HepG2 (cell line): ENCODE results near the gene RALBP1. TPM values are rescaled to one million over a fixed set of nuclear protein-coding genes. Genes with fewer than 3 reads are reported as not detected.

ENCODE experiments used
- BORCS8-MEF2B ChIP-seq: sonication (generic); formaldehyde crosslinking; IDR thresholded peaks from 2 replicates; pipeline ENCODE4 v1.8.0; 2022; ENCODE audit warnings: mild to moderate bottlenecking, missing genetic modification reagents
- BRD4 ChIP-seq: sonication (generic); formaldehyde crosslinking; IDR thresholded peaks from 2 replicates; pipeline ENCODE4 v1.4.0; 2020; ENCODE audit warnings: missing genetic modification reagents
- CEBPB ChIP-seq: IDR thresholded peaks from 2 replicates; pipeline ENCODE4 v1.6.1; 2011; ENCODE audit warnings: low read depth, low read length, improper control_type of control experiment, borderline replicate concordance
- CREM ChIP-seq, 2 experiments: sonication (generic) in 1 of 2; formaldehyde crosslinking in 1 of 2; IDR thresholded peaks; 2 replicates each; pipeline versions ENCODE4 v1.4.0 to v1.6.1; 2016 to 2020; ENCODE audit warnings: antibody characterized with exemption in 1 of 2, mild to moderate bottlenecking in 1 of 2, missing genetic modification reagents in 1 of 2
- ELF3 ChIP-seq: IDR thresholded peaks from 2 replicates; pipeline ENCODE4 v1.6.1; 2016; ENCODE audit warnings: missing genetic modification reagents, missing compliant biosample characterization
- FOXA3 ChIP-seq: IDR thresholded peaks from 2 replicates; pipeline ENCODE4 v1.6.1; 2016; ENCODE audit warnings: missing genetic modification reagents, missing compliant biosample characterization
- HDAC2 ChIP-seq: sonication (generic); formaldehyde crosslinking; IDR thresholded peaks from 2 replicates; pipeline ENCODE4 v1.4.0; 2020; ENCODE audit warnings: missing genetic modification reagents
- MBNL3 ChIP-seq: fragments of 250-450 bp; sonication (Bioruptor Pico); conservative IDR thresholded peaks from 2 replicates; pipeline ENCODE4 v1.8.0; 2022; ENCODE audit warnings: mild to moderate bottlenecking, inconsistent platforms
- MNT ChIP-seq: fragments of 450-650 bp; IDR thresholded peaks from 2 replicates; pipeline ENCODE4 v1.6.1; 2016
- ONECUT2 ChIP-seq: sonication (generic); formaldehyde crosslinking; IDR thresholded peaks from 2 replicates; pipeline ENCODE4 v1.4.0; 2020; ENCODE audit warnings: missing genetic modification reagents
- PBX2 ChIP-seq: IDR thresholded peaks from 2 replicates; pipeline ENCODE4 v1.6.1; 2016; ENCODE audit warnings: control low read depth
- PHF21A ChIP-seq: sonication (generic); formaldehyde crosslinking; IDR thresholded peaks from 2 replicates; pipeline ENCODE4 v1.5.0; 2020; ENCODE audit warnings: mild to moderate bottlenecking, missing genetic modification reagents
- POLR2A ChIP-seq, 2 experiments: IDR thresholded peaks; 2 replicates each; pipeline ENCODE4 v1.6.1; 2011; ENCODE audit warnings: low read depth in 2 of 2, low read length in 2 of 2, mild to moderate bottlenecking in 1 of 2, moderate library complexity in 1 of 2; ENCODE audit not compliant: insufficient read depth in 1 of 2
- SALL2 ChIP-seq: sonication (generic); formaldehyde crosslinking; IDR thresholded peaks from 2 replicates; pipeline ENCODE4 v1.8.1; 2023; ENCODE audit warnings: mild to moderate bottlenecking, missing genetic modification reagents, inconsistent platforms
- SETDB1 ChIP-seq: sonication (generic); formaldehyde crosslinking; IDR thresholded peaks from 2 replicates; pipeline ENCODE4 v1.5.1; 2020; ENCODE audit warnings: missing genetic modification reagents, mild to moderate bottlenecking, borderline replicate concordance
- SRSF9 ChIP-seq: fragments of 200-400 bp; formaldehyde crosslinking; IDR thresholded peaks from 2 replicates; pipeline ENCODE4 v1.6.1; 2018; ENCODE audit warnings: borderline replicate concordance, mild to moderate bottlenecking, low read depth, low read length; ENCODE audit not compliant: insufficient read depth, poor library complexity, severe bottlenecking
- TMF1 ChIP-seq: sonication (generic); formaldehyde crosslinking; IDR thresholded peaks from 2 replicates; pipeline ENCODE4 v1.8.1; 2022; ENCODE audit warnings: low read depth, missing genetic modification reagents
- ZBTB46 ChIP-seq: sonication (generic); formaldehyde crosslinking; IDR thresholded peaks from 2 replicates; pipeline ENCODE4 v1.4.0; 2020; ENCODE audit warnings: mild to moderate bottlenecking, missing genetic modification reagents, borderline replicate concordance
- ZFX ChIP-seq: sonication (generic); formaldehyde crosslinking; IDR thresholded peaks from 2 replicates; pipeline ENCODE4 v1.4.0; 2020; ENCODE audit warnings: mild to moderate bottlenecking, low read depth, missing genetic modification reagents, moderate library complexity
- ZNF143 ChIP-seq: sonication (generic); formaldehyde crosslinking; IDR thresholded peaks from 2 replicates; pipeline ENCODE4 v1.4.0; 2020; ENCODE audit warnings: missing genetic modification reagents
- ZNF501 ChIP-seq: sonication (generic); formaldehyde crosslinking; IDR thresholded peaks from 2 replicates; pipeline ENCODE4 v1.5.1; 2020; ENCODE audit warnings: mild to moderate bottlenecking, moderate library complexity, missing genetic modification reagents
- ZNF589 ChIP-seq: sonication (generic); formaldehyde crosslinking; conservative IDR thresholded peaks from 2 replicates; pipeline ENCODE4 v1.8.0; 2022; ENCODE audit warnings: mild to moderate bottlenecking, moderate library complexity, missing genetic modification reagents
- ZNF598 ChIP-seq: sonication (generic); formaldehyde crosslinking; IDR thresholded peaks from 2 replicates; pipeline ENCODE4 v1.5.1; 2020; ENCODE audit warnings: mild to moderate bottlenecking, missing genetic modification reagents, borderline replicate concordance
- ZNF674 ChIP-seq: sonication (generic); formaldehyde crosslinking; IDR thresholded peaks from 2 replicates; pipeline ENCODE4 v1.5.0; 2020; ENCODE audit warnings: low read depth, mild to moderate bottlenecking, missing genetic modification reagents
- ZNF768 ChIP-seq: sonication (generic); formaldehyde crosslinking; IDR thresholded peaks from 2 replicates; pipeline ENCODE4 v1.4.0; 2020; ENCODE audit warnings: missing genetic modification reagents
- ZNF782 ChIP-seq: sonication (generic); formaldehyde crosslinking; IDR thresholded peaks from 2 replicates; pipeline ENCODE4 v1.4.0; 2020; ENCODE audit warnings: missing genetic modification reagents, mild to moderate bottlenecking, borderline replicate concordance
- ZNF878 ChIP-seq: sonication (generic); formaldehyde crosslinking; IDR thresholded peaks from 2 replicates; pipeline ENCODE4 v1.8.1; 2023; ENCODE audit warnings: mild to moderate bottlenecking, missing genetic modification reagents, moderate library complexity
- polyA plus RNA-seq, 8 experiments: library from polyadenylated mRNA; depleted of rRNA in 3 of 8; stranded (reverse) in 7 of 8; unstranded in 1 of 8; fragments of >200 nt; fragmentation: Illumina TruSeq in 4 of 8; extraction: Trizol in 4 of 8; gene quantifications; 2 replicates each; pipeline versions ENCODE4 v1.2.1 to v1.2.3, GENCODE V29; 2011 to 2016; ENCODE audit warnings: low read depth in 4 of 8, missing spikeins in 1 of 8, mixed read lengths in 1 of 8; ENCODE audit not compliant: insufficient read depth in 1 of 8
- total RNA-seq, 5 experiments: library from RNA; depleted of rRNA; stranded (reverse); fragments of >200 nt; fragmentation: Illumina TruSeq; extraction: Trizol; gene quantifications; 2 replicates each; pipeline ENCODE4 v1.2.3, GENCODE V29; 2016; ENCODE audit warnings: low read depth in 1 of 5

RALBP1 gene
- total and polyA plus RNA-seq, 2 of the 13 experiments (the other 11 are each of a cell fraction or from before 2014, with no cell fraction given): 24.5 to 33.1 TPM

- TF ChIP-seq ELF3 (peak; percentile 39; the same call in 1 of the 2 replicates), CREM (IDR thresholded peaks at IDR 0.05) (peak; percentile 94), CREM (CRISPR knock-in tag; IDR thresholded peaks at IDR 0.05) (no peak), HDAC2 (CRISPR knock-in tag) (0 out of 2 replicates have a peak, but pooled peaks have one; percentile 42), SALL2 (CRISPR knock-in tag) (0 out of 2 replicates have a peak, but pooled peaks have one; percentile 12), SETDB1 (CRISPR knock-in tag) (0 out of 2 replicates have a peak, but pooled peaks have one; percentile 58), PHF21A (peak; percentile 59), ONECUT2 (CRISPR knock-in tag) (no peak), ZNF782 (CRISPR knock-in tag) (peak; percentile 17), ZNF674 (CRISPR knock-in tag) (peak; percentile 96; the same call in 1 of the 2 replicates), BRD4 (CRISPR knock-in tag) (no peak; the same call in 1 of the 2 replicates), ZNF501 (peak; percentile 51; the same call in 1 of the 2 replicates), BORCS8-MEF2B (CRISPR knock-in tag) (peak; percentile 5; the same call in 1 of the 2 replicates), TMF1 (CRISPR knock-in tag) (peak; percentile 61; the same call in 1 of the 2 replicates), CEBPB (no peak), ZBTB46 (CRISPR knock-in tag) (0 out of 2 replicates have a peak, but pooled peaks have one; percentile 59), FOXA3 (CRISPR knock-in tag) (peak; percentile 77), MBNL3 (CRISPR knock-in tag) (no peak), ZNF878 (CRISPR knock-in tag) (no peak), MNT (peak; percentile 39; the same call in 1 of the 2 replicates), PBX2 (CRISPR knock-in tag) (no peak), ZNF589 (CRISPR knock-in tag) (0 out of 2 replicates have a peak, but pooled peaks have one; percentile 69), ZNF598 (CRISPR knock-in tag) (peak; percentile 90; the same call in 1 of the 2 replicates), SRSF9 (no peak), POLR2A (IDR thresholded peaks at IDR 0.05; ENCODE audit: insufficient read depth in 1 of 2, low read depth in 2 of 2, low read length in 2 of 2) (peak; percentile 78 to 98), ZNF768 (0 out of 2 replicates have a peak, but pooled peaks have one; percentile 21), ZFX (CRISPR knock-in tag) (peak; percentile 86), ZNF143 (peak; percentile 98)
Observed at GRCh38 chr18:9474983-9475642, at the start of gene RALBP1 (continued).
